NCI-H2227 (cell line): ENCODE data around the gene HDAC11.
"Not testable (repeated sequence)": the region's sequence is repeated elsewhere in the genome, so short reads cannot be mapped to it uniquely, and the experiment has no call there.

ENCODE experiments used
- DNase-seq: peaks from one replicate; lab custom pipeline; 2025; ENCODE audit not compliant: unreplicated experiment; lab: John Stamatoyannopoulos, UW

Gene HDAC11, protein sequence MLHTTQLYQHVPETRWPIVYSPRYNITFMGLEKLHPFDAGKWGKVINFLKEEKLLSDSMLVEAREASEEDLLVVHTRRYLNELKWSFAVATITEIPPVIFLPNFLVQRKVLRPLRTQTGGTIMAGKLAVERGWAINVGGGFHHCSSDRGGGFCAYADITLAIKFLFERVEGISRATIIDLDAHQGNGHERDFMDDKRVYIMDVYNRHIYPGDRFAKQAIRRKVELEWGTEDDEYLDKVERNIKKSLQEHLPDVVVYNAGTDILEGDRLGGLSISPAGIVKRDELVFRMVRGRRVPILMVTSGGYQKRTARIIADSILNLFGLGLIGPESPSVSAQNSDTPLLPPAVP

DNA sequence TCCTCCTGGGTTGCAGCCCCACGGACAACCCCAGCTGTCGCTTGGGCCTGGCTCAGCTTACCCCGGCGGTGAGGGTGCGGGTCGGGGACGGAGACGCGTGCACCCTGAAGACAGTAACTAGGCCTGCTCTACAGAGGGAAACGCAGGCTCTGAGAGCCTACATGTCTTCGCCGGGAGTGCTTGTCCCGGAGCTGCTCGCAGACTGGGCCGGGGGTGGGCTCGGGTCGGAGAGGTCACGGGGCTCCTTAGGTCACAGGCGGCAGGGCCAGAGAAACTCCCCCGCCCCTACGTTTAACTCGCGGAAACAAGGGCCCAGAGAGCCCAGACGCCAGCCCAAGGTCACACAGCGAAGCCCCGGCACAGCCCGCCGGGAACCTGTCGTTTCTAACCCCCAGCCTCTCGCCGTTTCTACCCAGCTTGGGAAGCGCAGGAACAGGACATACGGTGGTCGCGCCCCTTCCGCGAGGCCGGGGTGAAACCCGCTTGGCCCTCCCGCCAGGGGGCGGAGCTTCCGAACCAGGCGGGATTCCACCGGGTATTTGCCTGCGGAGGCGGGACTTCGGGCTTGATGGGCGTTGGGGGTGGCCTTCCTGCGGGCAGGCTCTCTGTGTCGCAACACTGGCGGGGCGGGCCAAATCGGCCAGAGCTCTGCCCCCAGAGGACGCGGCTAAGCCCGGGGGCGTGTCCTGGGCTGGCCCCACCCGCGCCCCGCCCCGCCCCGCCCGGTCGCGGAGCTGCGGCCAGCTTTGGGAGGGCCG lies at the start of gene HDAC11:
Gene HDAC11 (plus strand): TSS at position 725 of the 758 bp plus-strand sequence. CDS start 42 bp downstream, outside the sequence.
- peak; percentile 97 for DNase-seq

DNA sequence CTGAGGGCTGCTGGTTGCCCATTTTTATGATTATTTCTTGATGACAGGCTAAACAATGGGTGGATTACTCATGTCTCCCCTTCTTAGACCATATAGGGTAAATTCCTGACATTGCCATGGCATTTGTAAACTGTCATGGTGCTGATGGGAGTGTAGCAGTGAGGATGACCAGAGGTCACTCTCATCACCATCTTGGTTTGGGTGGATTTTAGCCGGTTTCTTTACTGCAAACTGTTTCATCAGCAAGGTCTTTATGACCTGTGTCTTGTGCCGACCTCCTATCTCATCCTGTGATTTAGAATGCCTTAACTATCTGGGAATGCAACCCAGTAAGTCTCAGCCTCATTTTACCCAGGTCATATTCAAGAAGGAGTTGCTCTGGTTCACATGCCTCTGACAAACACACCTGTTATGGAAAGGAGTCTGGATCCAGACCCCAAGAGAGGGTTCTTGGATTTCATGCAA lies 49.7 kb upstream of the HDAC11 start:
- DNase-seq, result not testable (repeated sequence)

DNA sequence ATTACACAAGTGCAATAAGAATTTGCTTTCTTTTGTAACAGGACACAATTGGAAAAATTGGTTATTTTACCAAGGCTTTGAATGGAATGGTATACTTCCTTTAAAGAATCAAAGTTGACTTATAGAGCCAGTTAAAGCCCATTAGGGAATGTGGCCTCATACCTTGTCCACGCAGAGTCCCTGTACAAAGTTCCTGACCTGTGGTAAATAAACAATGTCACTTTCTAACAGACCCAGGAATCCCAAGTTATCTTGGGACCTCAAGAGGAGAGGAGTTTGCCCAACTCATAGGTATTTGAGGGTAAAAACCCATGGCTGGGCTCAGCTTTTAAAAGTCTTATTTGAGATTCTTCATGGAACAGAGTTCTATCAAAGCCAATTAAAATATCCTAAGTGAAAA lies 48.0 kb upstream of the HDAC11 start:
- DNase-seq, result no peak

DNA sequence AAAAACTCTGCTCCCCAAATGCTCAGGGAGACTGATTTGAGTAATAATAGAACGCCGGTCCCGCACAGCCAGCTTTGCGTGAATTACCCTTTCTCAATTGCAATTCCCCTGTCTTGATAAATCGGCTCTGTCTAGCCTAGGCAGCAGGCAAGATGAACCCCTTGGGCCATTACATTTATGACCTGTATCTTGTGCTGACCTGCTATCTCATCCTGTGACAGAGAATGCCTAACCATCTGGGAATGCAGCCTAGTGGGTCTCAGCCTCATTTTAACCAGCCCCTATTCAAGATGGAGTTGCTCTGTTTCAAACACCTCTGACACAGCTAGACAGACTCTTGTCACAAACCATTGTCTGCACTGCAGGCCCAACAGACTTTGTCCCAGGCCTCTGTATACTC lies 46.2 kb upstream of the HDAC11 start:
- no peak for DNase-seq

DNA sequence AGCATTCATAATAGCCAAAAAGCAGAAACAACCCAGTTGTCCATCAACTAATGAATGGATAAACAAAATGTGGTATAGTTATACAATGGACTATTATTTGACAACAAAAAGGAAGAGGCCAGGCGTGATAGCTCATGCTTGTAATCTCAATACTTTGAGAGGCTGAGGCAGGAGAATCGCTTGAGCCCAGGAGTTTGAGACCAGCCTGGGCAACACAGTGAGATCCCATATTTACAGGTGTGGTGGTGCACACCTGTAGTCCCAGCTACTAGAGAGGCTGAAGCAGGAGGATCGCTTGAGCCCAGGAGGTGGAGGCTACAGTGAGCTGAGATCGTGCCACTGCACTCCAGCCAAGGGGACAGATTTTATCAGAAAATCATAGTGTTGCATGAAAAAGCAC lies 43.9 kb upstream of the HDAC11 start:
- DNase-seq, result not testable (repeated sequence)

DNA sequence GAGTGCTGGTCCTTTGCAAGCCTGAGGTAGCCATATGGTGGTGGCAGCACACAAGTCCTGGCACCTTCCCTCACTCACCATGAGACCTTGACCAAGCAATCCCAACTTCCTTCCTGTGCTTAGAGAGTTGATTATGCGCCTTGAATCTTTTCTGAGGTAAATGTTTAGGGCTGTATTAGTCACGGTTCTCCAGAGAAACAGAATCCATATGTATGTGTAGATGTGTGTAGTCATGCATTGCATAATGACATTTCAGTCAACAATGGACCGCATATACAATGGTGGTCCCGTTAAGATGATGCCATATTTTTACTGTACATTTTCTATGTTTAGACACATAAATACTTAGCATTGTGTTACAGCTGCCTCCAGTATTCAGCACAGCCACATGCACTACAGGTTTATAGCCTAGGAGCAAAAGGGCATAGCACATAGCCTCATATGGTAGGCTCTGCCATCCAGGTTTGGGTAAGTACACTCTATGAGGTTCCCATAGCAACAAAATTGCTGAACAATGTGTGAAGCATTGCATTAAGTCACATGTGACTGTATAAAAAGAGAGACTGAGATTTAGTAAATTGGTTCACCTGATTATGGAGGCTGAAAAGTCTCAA lies 39.8 kb upstream of the HDAC11 start:
- no peak for DNase-seq

DNA sequence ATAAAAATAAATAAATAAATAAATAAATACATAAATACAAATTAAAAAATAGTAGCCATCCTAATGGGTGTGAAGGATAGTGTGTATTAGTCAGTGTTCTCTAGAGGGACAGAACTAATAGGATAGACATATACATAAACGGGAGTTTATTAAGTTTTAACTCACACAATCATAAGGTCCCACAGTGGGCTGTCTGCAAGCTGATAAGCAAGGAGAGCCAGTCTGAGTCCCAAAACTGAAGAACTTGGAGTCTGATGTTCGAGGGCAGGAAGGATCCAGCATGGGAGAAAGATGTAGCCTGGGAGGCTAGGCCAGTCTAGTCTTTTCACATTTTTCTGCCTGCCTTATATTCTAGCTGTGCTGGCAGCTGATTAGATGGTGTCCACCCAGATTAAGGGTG lies 37.2 kb upstream of the HDAC11 start:
- not testable (repeated sequence) for DNase-seq

DNA sequence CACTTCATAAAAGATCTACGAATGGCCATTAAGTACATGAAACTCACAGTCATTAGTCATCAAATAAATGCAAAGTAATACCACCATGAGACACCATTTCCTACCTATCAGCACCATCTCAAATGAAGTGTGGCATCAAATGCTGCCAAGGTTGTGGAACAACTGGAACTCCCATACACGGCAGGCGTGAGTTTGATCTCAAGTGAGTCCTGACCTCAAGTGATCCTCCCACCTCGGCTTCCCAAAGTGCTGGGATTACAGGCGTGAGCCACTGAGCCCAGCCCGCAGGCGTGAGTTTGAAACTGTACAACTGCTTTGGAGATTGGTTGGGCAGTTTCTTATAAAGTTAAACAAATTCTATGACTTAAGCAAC lies 28.8 kb upstream of the HDAC11 start:
- peak; percentile 43 for DNase-seq

DNA sequence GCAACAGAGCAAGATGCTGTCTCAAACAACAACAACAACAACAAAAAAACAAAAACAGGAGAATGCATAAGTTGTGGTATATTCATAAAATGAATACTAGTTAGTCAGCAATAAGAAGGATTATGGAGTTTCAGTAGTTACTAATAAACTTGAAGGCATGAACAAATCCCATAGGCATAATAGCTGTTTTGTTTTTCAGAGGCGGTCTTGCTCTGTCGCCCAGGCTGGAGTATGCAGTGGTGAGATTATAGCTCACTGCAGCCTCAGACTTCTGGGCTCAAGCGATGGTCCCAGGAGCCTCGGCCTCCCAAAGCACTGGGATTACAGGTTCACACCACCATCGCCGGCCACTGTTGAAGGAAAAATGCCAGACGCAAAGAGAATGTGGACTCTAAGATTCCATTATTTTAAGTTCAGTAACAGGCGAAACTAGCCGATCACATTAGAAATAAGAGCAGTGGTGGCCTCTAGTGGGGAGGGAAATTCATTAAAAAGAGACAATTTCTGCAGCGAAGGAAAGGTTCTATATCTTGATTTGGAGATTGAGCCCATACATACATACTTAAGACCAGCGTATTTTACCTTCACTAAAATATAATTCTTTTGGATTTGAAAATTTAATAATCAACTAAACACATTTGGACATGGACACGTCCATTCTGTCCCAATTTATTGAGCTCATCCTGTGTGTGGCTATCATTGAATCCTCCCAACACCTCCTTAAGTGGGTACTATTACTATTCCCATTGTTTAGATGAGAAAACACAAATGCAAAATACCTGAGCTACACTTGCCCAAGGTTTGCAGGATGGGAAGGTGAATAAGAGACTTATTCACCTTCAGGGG lies 27.4 kb upstream of the HDAC11 start:
- peak; percentile 42 for DNase-seq

DNA sequence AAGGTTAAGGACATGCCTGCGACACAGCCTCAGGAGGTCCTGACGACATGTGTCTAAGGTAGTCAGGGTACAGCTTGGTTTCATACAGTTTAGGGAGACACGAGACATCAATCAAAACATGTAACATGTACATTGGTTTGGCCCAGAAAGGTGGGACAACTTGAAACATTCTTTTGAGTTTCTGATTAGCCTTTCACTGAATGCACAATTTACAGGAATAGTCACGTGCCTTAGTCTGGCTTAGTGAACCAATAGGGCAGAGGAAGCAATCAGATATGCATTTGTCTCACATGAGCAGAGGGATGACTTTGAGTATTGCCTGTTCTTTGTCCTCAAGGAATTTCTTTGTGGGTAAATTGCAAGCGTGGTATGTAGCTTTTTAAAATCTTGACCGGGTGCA lies 24.5 kb upstream of the HDAC11 start:
- no peak for DNase-seq

DNA sequence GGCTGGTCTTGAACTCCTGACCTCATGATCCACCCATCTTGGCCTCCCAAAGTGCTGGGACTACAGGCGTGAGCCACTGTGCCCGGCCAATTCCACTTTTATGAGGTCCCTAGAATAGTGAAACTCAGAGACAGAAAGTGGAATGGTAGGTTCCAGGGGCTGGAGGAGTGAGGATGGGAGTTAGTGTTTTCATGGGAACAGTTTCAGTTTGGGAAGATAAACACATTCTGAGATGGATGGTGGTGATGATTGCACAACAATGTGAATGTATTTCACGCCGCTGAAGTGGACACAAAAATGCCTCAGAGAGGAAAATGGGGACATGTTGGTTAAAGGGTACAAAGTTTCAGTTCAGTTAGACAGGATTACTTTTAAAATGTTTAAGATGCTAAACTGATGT lies 22.5 kb upstream of the HDAC11 start:
- DNase-seq, result no peak

DNA sequence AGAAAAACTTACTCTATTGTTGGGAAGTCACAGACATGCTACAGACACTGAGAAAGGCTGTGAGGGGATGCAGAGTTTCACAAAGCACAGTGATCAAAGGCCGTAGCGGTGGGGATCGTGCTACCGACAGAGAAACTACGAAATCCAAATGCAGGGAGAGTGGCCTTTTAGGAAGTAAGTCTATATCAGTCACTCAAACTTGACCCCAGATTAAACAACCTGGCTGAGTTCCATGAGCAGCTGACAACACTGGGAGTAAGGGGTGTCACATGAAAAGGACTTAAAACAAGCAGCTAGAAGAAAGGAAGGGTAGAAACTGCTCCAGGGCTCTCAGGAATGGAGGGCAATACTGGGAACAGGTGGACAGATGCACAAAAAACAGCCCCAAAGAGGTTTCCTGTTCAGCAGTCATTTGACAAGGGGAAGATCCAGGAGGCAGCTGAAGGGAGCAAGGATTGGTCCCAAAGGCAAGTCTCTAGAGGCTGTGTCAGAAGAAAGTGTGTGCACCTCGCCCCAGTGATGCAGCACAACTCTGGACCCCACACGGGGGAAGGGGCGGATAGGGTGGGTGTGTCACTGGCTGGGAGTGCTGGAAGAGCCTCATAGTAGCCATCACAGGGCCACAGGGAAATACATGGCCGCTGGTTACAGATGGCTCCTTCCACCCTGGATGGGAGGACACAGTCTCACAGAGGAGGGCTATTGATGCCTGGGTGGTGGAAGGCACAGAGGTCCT lies 20.3 kb upstream of the HDAC11 start:
- no peak for DNase-seq

DNA sequence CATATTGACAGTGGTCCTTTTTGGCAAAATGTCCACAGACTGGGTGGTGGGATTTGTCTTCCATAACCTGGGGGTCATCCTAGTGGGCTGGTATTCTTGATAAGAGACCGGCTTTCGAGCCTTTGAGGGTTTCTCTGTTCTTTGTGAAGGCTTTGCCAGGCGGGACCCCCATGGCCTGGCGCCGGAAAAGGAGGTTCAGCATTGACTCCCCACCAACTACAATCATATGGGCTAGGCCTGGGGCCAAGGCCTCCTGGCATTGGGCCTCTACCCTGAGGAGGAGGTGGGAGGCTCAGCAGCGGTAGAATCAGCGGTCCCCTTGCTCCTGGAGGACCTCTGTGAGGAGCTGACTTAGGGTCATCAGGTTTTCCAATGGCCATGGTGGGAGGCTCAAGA lies 19.8 kb upstream of the HDAC11 start:
- no peak for DNase-seq

DNA sequence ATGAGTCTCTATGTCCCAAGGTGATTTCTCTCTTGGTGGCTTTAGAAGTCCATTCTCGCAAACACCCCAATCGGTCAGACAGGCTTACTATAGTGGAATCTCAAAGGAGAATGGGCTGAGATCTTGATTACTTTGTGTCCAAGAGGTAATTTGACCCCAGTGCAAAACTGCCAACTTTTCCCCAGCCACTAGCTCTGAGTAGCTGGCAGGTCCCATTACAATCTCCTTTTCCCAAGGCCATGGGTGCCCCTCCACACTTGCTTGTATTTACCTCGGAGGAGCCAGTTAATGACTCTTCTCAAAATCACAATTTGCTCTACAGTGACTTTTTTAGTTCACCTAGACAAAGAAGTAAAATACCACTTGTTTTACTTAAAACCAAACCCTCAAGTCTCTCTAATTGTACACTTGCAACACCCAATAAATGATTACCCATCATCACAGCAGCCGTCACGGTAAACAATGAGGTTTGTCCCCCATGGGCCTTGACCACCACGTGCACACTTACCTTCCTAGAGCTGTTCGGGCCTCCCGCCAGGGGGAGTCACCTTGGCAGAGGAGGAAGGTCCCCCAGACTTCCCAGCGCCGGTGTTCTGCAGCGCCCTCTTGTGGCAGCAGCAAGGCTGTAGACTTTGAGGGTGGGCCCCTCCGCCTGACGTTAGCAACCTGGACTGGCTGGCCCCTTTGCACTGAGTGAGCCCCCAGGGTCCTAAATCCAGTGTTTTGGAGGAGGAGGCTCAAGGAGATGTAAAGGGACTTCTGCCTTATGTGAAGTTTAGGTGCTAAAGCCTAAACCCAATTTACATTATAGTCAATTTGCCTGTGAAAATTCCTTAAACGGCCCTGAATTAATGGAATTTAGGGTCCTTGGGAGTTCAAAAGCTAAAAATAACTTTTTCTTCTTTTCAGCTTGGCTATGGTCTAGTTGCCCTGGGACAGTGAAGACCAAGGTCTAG lies 18.7 kb upstream of the HDAC11 start:
- peak; percentile 54 for DNase-seq

DNA sequence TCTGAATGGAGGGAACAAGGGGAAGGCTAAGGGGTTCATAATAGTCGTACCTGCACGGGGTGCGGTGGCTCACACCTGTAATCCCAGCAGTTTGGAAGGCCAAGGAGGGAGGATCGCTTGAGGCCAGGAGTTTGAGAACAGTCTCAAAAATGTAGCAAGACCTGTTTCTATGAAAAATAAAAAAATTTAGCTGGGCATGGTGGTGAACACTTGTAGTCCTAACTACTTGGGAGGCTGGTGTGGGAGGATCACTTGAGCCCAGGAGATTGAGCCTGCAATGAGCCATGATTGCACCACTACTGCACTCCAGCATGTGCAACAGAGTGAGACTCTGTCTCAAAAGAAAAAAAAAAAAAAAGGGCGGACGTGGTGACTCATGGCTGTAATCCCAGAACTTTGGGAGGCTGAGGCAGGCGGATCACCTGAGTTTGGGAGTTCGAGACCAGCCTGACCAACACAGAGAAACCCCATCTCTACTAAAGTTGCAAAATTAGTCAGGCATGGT lies 17.9 kb upstream of the HDAC11 start:
- DNase-seq, result no peak

DNA sequence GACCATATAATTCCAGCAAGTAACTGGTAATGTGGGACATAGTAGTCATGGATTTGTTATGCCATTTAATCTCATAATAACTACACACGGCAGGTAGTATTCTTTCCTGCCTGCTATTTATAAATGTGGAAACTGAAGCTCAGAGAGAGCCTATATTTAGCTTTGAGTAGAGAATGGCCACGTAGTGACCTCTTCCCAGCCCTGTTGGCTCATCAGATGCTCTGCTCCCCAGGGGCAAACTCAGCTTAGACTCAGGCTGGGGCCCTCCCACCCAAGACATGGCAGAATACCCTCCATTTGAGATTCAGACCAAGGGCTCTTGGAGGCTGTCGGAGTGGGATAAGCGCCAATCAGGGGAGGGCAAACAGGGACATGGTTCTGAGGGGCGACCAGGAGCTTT lies 17.3 kb upstream of the HDAC11 start:
- peak; percentile 33 for DNase-seq

DNA sequence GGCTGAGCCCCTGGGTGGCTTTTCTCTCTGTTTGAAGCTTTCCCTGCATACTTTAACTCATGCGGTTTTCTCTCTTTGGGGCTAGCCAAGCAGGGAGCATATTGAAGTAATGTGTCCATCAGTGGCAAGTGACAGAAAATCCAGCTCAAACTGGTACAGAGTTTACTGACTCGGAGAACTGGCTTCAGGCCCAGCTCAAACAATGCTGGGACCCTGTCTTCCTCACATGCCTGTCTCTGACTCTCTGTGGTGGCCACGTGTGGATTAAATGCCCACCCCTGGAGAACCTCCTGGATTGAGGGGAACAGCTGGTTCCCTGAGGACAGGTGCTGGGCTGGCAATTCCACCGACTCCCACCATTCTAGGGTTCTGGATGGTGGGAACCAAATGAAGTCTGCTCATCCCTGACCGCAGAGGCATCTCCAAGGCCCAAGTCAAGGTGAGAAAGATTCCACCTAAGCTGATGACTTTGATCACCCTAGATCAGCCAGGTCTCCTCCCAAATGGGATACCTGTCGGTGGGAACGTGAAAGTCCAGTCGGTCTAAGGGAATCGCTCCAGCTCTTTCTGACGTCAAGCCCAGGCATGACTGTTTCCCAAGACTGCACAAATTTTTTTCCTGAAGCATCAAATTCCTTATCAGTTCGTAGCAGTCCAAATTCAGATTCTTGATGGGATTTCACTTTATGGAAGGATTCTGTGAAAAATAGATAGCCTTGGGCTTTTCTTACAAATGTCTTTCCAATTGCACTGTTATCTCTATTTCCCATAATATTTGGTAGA lies 16.3 kb upstream of the HDAC11 start:
- DNase-seq, result no peak

DNA sequence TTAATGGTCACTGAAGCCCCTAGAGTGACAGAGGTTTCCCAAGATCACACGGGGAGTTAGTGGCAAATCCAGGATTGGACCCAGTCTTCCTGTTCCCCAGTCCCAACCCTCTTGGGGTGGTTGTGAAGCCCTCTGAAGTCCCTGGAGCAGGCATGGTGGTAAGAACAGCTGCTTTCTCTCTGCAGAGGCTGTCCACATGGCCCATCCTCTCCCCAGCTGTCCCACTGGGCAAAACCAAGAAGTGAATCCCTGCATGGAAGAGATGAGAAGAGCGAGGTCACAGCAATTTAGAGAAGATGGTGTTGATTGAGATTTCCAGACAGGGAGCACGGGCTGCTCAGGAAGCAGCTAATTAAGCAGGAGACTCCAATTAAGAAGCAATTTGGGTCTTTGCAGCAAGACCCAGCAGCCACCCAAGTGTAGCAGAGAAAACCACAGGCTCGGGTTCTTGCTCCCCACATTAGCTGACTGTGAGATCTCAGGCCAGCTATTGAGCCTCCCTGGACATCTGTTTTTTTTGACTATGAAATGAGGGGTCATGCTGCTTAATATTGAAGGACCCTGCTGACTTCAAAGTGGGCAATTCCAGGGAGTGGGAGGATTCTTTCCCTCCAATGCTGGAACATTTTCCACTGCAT lies 14.8 kb upstream of the HDAC11 start:
- no peak for DNase-seq
